HepG2 (cell line): ENCODE measurements around the gene NEDD8. TPM values are rescaled to one million over a fixed set of nuclear protein-coding genes. Genes with fewer than 3 reads are reported as not detected.
A peak's percentile ranks its signal among the peaks of the same experiment; 100 is the strongest.

Source experiments
- ASH2L ChIP-seq: fragments of 300-600, 200-600 bp; sonication (generic); IDR thresholded peaks from 2 replicates; pipeline ENCODE4 v1.7.0; 2017; ENCODE audit warnings: low read depth, mild to moderate bottlenecking, moderate library complexity, mixed read lengths, low read length; ENCODE audit not compliant: insufficient read length
- E2F2 ChIP-seq: sonication (generic); formaldehyde crosslinking; IDR thresholded peaks from 2 replicates; pipeline ENCODE4 v1.4.0; 2020; ENCODE audit warnings: missing genetic modification reagents, borderline replicate concordance
- KDM1A ChIP-seq: IDR thresholded peaks from 2 replicates; pipeline ENCODE4 v1.6.1; 2016; ENCODE audit warnings: missing compliant biosample characterization
- KIAA2018 ChIP-seq: sonication (generic); formaldehyde crosslinking; IDR thresholded peaks from 2 replicates; pipeline ENCODE4 v1.5.0; 2020; ENCODE audit warnings: mild to moderate bottlenecking, missing genetic modification reagents, borderline replicate concordance
- KLF9 ChIP-seq: IDR thresholded peaks from 2 replicates; pipeline ENCODE4 v1.6.1; 2016; ENCODE audit warnings: low read depth
- MED13 ChIP-seq: sonication (generic); formaldehyde crosslinking; IDR thresholded peaks from 2 replicates; pipeline ENCODE4 v1.5.0; 2020; ENCODE audit warnings: missing genetic modification reagents
- NFYB ChIP-seq: sonication (generic); formaldehyde crosslinking; IDR thresholded peaks from 2 replicates; pipeline ENCODE4 v1.4.0; 2020; ENCODE audit warnings: missing genetic modification reagents
- TBP ChIP-seq: sonication (generic); formaldehyde crosslinking; IDR thresholded peaks from 2 replicates; pipeline ENCODE4 v1.5.0; 2020; ENCODE audit warnings: missing genetic modification reagents
- ZNF282 ChIP-seq: fragments of 450-650 bp; IDR thresholded peaks from 2 replicates; pipeline ENCODE4 v1.6.1; 2018; ENCODE audit not compliant: partially characterized antibody
- ZNF34 ChIP-seq: sonication (generic); formaldehyde crosslinking; IDR thresholded peaks from 2 replicates; pipeline ENCODE4 v1.4.0; 2020; ENCODE audit warnings: mild to moderate bottlenecking, missing genetic modification reagents, borderline replicate concordance
- ZNF75D ChIP-seq: sonication (generic); formaldehyde crosslinking; IDR thresholded peaks from 2 replicates; pipeline ENCODE4 v1.8.1; 2023; ENCODE audit warnings: missing genetic modification reagents, mild to moderate bottlenecking, borderline replicate concordance
- ZNF775 ChIP-seq: sonication (generic); formaldehyde crosslinking; IDR thresholded peaks from 2 replicates; pipeline ENCODE4 v1.4.0; 2020; ENCODE audit warnings: missing genetic modification reagents, mild to moderate bottlenecking, moderate library complexity, borderline replicate concordance
- polyA plus RNA-seq, 8 experiments: library from polyadenylated mRNA; depleted of rRNA in 3 of 8; stranded (reverse) in 7 of 8; unstranded in 1 of 8; fragments of >200 nt; fragmentation: Illumina TruSeq in 4 of 8; extraction: Trizol in 4 of 8; gene quantifications; 2 replicates each; pipeline versions ENCODE4 v1.2.1 to v1.2.3, GENCODE V29; 2011 to 2016; ENCODE audit warnings: low read depth in 4 of 8, missing spikeins in 1 of 8, mixed read lengths in 1 of 8; ENCODE audit not compliant: insufficient read depth in 1 of 8
- total RNA-seq, 5 experiments: library from RNA; depleted of rRNA; stranded (reverse); fragments of >200 nt; fragmentation: Illumina TruSeq; extraction: Trizol; gene quantifications; 2 replicates each; pipeline ENCODE4 v1.2.3, GENCODE V29; 2016; ENCODE audit warnings: low read depth in 1 of 5
- TF ChIP-seq, protein P1 (sequence below): sonication (generic); formaldehyde crosslinking; IDR thresholded peaks from 2 replicates; pipeline ENCODE4 v1.5.0; 2020; ENCODE audit warnings: missing genetic modification reagents, mild to moderate bottlenecking, borderline replicate concordance
- TF ChIP-seq, protein P2 (sequence below): sonication (generic); formaldehyde crosslinking; IDR thresholded peaks from 2 replicates; pipeline ENCODE4 v1.4.0; 2020; ENCODE audit warnings: mild to moderate bottlenecking, missing genetic modification reagents, borderline replicate concordance
- TF ChIP-seq, protein P3 (sequence below): sonication (generic); formaldehyde crosslinking; IDR thresholded peaks from 2 replicates; pipeline ENCODE4 v1.4.0; 2020; ENCODE audit warnings: mild to moderate bottlenecking, missing genetic modification reagents

NEDD8 gene
- total and polyA plus RNA-seq, 2 of the 13 experiments (the other 11 are each of a cell fraction or from before 2014, with no cell fraction given): 535 to 713 TPM

DNA sequence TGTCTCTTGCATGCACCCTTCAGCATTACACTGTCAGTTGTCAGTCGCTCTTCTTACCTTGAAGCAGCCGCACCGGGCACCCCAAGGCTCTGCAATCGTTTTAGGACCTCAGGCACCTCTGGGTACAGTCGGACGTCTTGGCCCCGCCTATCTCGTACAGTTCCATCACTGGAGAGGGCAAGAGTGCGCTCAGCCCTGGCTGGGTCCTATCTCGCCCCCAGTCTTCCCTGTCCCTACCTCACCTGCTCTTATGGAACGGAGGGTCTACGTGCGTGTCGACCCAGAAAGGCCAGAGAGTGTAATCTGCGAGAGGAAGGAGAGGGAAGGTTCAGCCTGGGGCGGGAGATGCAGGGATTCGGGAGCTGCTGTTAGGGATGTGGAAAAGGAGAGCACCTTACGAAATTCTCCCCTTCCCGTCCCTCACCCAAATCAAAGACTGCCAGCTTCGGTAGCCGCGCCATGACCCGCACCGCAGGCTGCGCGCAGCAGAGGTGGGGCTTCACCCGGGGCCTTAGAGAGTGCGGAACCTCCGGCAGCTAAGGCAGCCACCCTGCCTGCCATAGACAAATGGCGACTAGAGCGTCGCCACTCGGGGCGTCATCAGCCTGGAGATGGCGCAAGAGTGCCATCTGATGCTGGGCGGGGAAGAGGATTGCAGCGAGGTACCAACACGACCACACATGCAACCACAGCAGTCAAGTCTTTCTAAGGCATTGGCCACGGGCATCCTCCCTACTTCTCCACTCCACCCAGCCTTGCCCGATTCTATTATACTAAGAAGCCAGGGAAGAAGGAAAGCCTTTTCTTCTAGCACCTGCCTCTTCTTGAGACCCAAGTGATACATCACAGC, 16.4 kb downstream of the NEDD8 start, which contains the start of gene MDP1 (continued):
- TF ChIP-seq ZNF34 (CRISPR knock-in tag) (peak; percentile 100), NFYB (peak; percentile 55; the same call in 1 of the 2 replicates), KLF9 (CRISPR knock-in tag) (peak; percentile 98), ASH2L (peak; percentile 95), MED13 (CRISPR knock-in tag) (peak; percentile 72; the same call in 1 of the 2 replicates), E2F2 (CRISPR knock-in tag) (peak; percentile 95), ZNF775 (CRISPR knock-in tag) (no peak; the same call in none of the 2 replicates), ZNF282 (no peak), TBP (CRISPR knock-in tag) (no peak; the same call in 1 of the 2 replicates), KIAA2018 (CRISPR knock-in tag) (peak; percentile 81; the same call in 1 of the 2 replicates), KDM1A (CRISPR knock-in tag) (peak; percentile 94), ZNF75D (CRISPR knock-in tag) (no peak)
- TF ChIP-seq, protein P1, sequence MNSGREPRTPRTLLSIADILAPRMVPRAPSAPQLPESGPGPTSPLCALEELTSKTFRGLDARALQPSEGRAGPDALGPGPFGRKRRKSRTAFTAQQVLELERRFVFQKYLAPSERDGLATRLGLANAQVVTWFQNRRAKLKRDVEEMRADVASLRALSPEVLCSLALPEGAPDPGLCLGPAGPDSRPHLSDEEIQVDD: peak; percentile 90
- TF ChIP-seq, protein P2, sequence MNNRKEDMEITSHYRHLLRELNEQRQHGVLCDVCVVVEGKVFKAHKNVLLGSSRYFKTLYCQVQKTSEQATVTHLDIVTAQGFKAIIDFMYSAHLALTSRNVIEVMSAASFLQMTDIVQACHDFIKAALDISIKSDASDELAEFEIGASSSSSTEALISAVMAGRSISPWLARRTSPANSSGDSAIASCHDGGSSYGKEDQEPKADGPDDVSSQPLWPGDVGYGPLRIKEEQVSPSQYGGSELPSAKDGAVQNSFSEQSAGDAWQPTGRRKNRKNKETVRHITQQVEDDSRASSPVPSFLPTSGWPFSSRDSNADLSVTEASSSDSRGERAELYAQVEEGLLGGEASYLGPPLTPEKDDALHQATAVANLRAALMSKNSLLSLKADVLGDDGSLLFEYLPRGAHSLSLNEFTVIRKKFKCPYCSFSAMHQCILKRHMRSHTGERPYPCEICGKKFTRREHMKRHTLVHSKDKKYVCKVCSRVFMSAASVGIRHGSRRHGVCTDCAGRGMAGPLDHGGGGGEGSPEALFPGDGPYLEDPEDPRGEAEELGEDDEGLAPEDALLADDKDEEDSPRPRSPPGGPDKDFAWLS (CRISPR knock-in tag): peak; percentile 94
- TF ChIP-seq, protein P3, sequence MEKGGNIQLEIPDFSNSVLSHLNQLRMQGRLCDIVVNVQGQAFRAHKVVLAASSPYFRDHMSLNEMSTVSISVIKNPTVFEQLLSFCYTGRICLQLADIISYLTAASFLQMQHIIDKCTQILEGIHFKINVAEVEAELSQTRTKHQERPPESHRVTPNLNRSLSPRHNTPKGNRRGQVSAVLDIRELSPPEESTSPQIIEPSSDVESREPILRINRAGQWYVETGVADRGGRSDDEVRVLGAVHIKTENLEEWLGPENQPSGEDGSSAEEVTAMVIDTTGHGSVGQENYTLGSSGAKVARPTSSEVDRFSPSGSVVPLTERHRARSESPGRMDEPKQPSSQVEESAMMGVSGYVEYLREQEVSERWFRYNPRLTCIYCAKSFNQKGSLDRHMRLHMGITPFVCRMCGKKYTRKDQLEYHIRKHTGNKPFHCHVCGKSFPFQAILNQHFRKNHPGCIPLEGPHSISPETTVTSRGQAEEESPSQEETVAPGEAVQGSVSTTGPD (CRISPR knock-in tag): peak; percentile 67
